ENCODE results near the gene PCAT7.

DNA sequence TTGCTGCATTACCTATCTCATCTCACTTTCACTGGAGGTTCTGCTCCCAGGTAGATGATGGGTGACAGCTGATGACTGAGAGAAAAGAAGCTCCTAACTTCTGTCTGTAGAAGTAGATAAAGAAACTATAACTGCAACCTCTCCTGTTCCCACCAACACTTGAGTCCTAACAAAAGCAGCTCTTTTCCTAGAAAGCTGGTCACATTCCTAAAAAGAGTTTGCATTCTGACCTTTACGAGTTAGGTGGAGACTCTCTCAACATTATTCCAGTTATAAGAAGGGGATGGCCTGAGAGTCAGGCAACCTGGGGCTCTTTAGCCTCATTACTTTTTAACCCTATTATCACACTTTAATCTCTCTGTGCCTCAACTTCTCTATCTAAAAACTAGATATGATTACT is 8.9 kb upstream of the PCAT7 start:
- no peak for TF ChIP-seq CTCF (IDR thresholded peaks at IDR 0.05)
- no peak for TF ChIP-seq EZH2 (IDR thresholded peaks at IDR 0.05)
- no peak for TF ChIP-seq EZH2phosphoT487 (IDR thresholded peaks at IDR 0.05)
